ENCODE measurements around the gene PDSS2.

- TF ChIP-seq ZNF274 (IDR thresholded peaks at IDR 0.05; ENCODE audit: borderline replicate concordance, low read depth, low read length) (no peak), JUNB (CRISPR knock-in tag; conservative IDR thresholded peaks at IDR 0.05) (no peak), ZNF785 (CRISPR knock-in tag; IDR thresholded peaks at IDR 0.05) (no peak), CTCF (IDR thresholded peaks at IDR 0.05 in 2 of 3, conservative IDR thresholded peaks at IDR 0.05 in 1 of 3; ENCODE audit: insufficient read depth in 2 of 3, low read depth in 1 of 3, low read length in 3 of 3) (no peak), IRF9 (tag; IDR thresholded peaks at IDR 0.05) (no peak)
Observed at GRCh38 chr6:107259951-107260350, 199.4 kb downstream of the PDSS2 start.
